ENCODE results near the gene SPATS2L.

SPATS2L gene

DNA sequence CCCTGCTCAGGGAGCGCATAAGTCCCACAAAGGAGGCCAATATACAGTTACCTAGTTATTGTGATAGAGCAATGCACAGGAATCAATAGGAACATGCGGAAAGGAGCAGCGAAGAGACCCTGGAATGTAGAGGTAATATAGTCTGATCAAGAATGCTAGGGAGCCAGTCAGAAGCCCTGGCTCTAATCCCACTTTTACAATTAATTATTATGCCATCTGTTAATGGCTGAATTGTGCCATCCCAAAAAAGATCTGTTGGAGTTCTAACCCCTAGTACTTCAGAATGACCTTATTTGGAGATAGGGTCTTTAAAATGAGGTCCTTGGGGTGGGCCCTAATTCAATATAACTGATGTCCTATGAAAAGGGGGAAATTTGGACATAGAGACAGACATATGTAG lies 7.7 kb upstream of the SPATS2L start:
- no peaks in the 10 kb centered on the region for H3K9me3 ChIP-seq (ENCODE audit: severe bottlenecking)
- no peak overlapping the region for H3K4me3 ChIP-seq (ENCODE audit: low read depth, low read length)
- no peak overlapping the region for H3K27ac ChIP-seq
- H3K27me3 ChIP-seq (ENCODE audit: insufficient read depth, low read depth, severe bottlenecking), result no peaks in the 10 kb centered on the region
- H3K36me3 ChIP-seq, result no peaks in the 10 kb centered on the region
- TF ChIP-seq, protein P1, sequence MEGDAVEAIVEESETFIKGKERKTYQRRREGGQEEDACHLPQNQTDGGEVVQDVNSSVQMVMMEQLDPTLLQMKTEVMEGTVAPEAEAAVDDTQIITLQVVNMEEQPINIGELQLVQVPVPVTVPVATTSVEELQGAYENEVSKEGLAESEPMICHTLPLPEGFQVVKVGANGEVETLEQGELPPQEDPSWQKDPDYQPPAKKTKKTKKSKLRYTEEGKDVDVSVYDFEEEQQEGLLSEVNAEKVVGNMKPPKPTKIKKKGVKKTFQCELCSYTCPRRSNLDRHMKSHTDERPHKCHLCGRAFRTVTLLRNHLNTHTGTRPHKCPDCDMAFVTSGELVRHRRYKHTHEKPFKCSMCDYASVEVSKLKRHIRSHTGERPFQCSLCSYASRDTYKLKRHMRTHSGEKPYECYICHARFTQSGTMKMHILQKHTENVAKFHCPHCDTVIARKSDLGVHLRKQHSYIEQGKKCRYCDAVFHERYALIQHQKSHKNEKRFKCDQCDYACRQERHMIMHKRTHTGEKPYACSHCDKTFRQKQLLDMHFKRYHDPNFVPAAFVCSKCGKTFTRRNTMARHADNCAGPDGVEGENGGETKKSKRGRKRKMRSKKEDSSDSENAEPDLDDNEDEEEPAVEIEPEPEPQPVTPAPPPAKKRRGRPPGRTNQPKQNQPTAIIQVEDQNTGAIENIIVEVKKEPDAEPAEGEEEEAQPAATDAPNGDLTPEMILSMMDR (IDR thresholded peaks at IDR 0.05; ENCODE audit: low read depth, low read length), result no peak
- no peak for DNase-seq

DNA sequence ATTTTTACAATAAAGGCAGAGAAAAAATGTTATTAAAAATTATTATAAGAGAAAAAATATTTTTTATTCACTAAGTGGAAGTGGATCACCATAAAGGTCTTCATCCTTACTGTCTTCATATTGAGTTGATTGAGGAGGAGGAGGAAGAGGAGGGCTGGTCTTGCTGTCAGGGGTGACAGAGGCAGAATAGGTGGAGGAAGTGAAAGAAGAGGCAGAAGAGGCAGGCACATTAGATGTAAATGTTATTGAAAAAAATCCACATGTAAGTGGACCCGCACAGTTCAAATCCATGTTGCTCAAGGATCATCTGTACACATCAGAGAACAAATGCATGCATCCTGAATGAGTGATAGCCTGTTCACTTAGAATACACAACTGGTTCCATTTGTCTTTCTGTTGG lies 6.4 kb upstream of the SPATS2L start:
- Histone ChIP-seq H3K27ac (no peak overlapping the region), H3K4me3 (ENCODE audit: low read depth, low read length) (no peak overlapping the region), H3K27me3 (ENCODE audit: insufficient read depth, low read depth, severe bottlenecking) (no peaks in the 10 kb centered on the region), H3K36me3 (no peaks in the 10 kb centered on the region), H3K9me3 (ENCODE audit: severe bottlenecking) (no peaks in the 10 kb centered on the region)
- DNase-seq, result no peak
- TF ChIP-seq, protein P1 (IDR thresholded peaks at IDR 0.05; ENCODE audit: low read depth, low read length), result no peak

DNA sequence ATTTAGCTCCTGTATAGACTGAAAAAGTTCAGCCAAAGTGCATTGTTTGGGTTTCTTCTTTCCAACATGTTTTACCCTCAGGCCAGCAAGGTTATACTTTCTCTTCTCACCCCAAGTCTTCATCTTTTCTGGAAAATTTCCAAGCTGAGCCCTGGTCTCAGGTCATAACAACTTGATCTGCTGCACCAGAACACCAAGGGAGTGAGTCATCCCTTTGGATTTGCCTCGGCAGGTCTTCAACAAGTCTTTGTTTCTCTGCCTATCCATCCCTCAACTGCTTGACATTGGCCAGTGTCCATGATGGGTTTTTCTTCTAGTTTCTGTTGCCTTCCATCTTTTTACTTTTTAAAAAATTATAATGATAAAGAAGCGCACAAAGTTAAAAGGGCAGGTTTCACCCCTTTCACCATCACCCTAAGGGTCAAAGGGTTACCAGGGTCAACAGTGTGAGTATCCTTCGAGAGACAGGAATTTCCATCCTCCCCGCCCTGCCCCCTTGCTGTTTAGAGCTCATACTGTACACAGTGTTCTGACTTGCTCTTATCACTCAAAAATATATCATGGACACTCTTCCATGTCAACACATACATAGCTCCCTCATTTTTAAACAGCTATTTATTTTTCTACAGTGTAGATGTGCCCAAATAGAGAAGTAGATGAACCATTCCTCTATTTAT lies 5.7 kb upstream of the SPATS2L start:
- DNase-seq, result no peak
- Histone ChIP-seq H3K9me3 (ENCODE audit: severe bottlenecking) (no peaks in the 10 kb centered on the region), H3K27me3 (ENCODE audit: insufficient read depth, low read depth, severe bottlenecking) (no peaks in the 10 kb centered on the region), H3K36me3 (no peaks in the 10 kb centered on the region), H3K4me3 (ENCODE audit: low read depth, low read length) (no peak overlapping the region), H3K27ac (no peak overlapping the region)
- TF ChIP-seq, protein P1 (IDR thresholded peaks at IDR 0.05; ENCODE audit: low read depth, low read length), result no peak

DNA sequence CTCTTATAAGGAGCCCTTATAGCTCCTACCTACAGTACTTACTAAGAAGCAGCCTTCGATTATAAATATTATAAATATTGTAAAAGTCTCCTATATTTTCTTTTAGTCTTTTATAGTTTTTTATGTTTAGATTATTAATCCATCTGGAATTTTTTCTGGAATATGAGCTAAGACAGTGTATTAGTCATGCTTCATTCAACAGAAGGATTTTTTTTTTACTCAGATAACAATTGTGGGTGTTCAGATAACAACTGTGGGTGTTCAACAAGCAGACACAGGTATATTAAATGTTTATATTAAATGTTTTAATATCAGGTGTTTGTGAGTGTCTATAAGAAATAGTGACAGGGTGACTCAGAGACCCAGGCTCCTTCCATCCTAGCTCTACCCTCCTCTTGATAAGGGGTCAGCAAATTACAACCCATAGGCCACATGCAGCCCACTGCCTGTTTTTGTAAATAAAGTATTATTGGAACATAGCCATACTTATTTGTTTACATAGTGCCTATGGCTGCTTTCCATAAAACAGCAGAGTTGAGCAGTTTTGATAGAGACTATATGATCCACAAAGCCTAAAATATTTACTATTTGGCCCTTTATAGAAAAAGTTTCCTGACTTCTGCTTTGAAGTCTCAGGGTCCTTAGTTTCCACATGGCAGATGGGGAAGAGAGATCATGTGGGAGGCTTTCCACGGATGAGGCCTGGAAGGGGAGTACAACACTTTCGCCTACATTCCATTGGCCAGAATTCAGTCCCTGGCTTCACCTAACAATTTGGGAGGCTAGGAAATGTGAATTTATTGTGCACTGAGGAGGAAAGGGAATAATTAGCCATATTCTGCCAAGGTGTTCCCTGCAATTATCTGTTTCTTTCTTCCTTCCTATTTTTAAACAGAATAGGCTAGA lies 4.3 kb upstream of the SPATS2L start:
- no peak for DNase-seq
- TF ChIP-seq, protein P1 (IDR thresholded peaks at IDR 0.05; ENCODE audit: low read depth, low read length), result no peak
- H3K27me3 ChIP-seq (ENCODE audit: insufficient read depth, low read depth, severe bottlenecking), result no peaks in the 10 kb centered on the region
- no peaks in the 10 kb centered on the region for H3K36me3 ChIP-seq
- H3K4me3 ChIP-seq (ENCODE audit: low read depth, low read length), result no peak overlapping the region
- H3K9me3 ChIP-seq (ENCODE audit: severe bottlenecking), result no peaks in the 10 kb centered on the region
- H3K27ac ChIP-seq, result no peak overlapping the region

DNA sequence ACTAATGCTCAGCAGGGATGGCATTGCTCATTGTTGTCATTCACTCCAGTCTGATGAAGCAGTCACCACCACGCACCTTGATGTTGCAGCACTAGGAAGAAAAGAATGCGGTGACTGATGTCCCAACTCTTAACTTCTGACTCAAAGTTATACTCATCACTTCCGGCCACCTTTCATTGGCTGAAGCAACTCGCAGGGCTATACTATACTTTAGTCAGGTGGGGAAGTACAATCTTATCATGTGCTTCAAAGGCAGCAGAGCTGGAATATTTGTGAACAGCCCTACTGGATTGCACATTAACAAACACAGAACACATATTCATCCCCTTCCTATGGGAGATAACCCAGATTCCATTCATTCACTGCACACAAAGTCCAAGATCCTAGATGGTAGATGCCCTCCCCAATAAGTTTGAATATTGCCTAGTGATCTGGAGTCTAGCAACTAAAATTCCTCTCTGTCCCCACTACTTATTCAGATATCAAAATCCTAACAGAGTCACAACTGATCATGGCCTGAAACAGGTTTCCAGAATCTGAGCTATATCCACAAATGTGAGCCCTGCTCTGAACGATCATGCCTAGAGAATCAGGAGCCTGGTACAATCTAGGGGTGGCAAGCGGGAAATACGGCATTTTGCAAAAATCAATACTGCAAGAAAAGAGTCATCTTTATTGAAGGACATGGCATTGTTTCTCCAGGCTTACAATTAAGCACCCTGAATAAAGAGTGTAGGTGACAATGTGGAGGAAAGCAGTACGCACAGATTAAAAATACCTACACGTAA lies 3.4 kb upstream of the SPATS2L start:
- H3K36me3 ChIP-seq, result no peaks in the 10 kb centered on the region
- H3K4me3 ChIP-seq (ENCODE audit: low read depth, low read length), result no peak overlapping the region
- TF ChIP-seq, protein P1 (IDR thresholded peaks at IDR 0.05; ENCODE audit: low read depth, low read length), result no peak
- H3K27ac ChIP-seq, result no peak overlapping the region
- no peak for DNase-seq
- no peaks in the 10 kb centered on the region for H3K27me3 ChIP-seq (ENCODE audit: insufficient read depth, low read depth, severe bottlenecking)
- H3K9me3 ChIP-seq (ENCODE audit: severe bottlenecking), result no peaks in the 10 kb centered on the region

Measured in WERI-Rb-1 (cell line).